IMR-90 (cell line): ENCODE results near the gene TARBP2. TPM values are rescaled to one million over a fixed set of nuclear protein-coding genes. Genes with fewer than 3 reads are reported as not detected.

ENCODE experiments used
- FOS ChIP-seq: fragments of 150-350 bp; IDR thresholded peaks from 2 replicates; pipeline ENCODE4 v1.6.1; 2016; ENCODE audit warnings: low read depth, low read length
- RCOR1 ChIP-seq: IDR thresholded peaks from 2 replicates; pipeline ENCODE4 v1.6.1; 2012; ENCODE audit warnings: mild to moderate bottlenecking, low read length, improper control_type of control experiment; ENCODE audit not compliant: insufficient replicate concordance
- RFX5 ChIP-seq: IDR thresholded peaks from 2 replicates; pipeline ENCODE4 v1.8.0; 2012; ENCODE audit warnings: low read depth, mild to moderate bottlenecking, low read length, moderate library complexity
- USF2 ChIP-seq: fragments of 150-350 bp; IDR thresholded peaks from 2 replicates; pipeline ENCODE4 v1.6.1; 2017; ENCODE audit warnings: mild to moderate bottlenecking, antibody characterized with exemption, low read length, low read depth
- polyA plus RNA-seq, 3 experiments: library from polyadenylated mRNA; depleted of rRNA; stranded (reverse); fragments of >200 nt; gene quantifications; 2 replicates each; pipeline ENCODE4 v1.2.3, GENCODE V29; 2012; ENCODE audit warnings: low replicate concordance in 1 of 3
- total RNA-seq: library from RNA; depleted of rRNA; stranded (reverse); fragments of >200 nt; gene quantifications from 2 replicates; pipeline ENCODE4 v1.2.3, GENCODE V29; 2012

TARBP2 gene
- total and polyA plus RNA-seq, 2 of the 4 experiments (the other 2 are of a cell fraction) = 27.4 to 46.1 TPM

GRCh38 chr12:53500776-53501614, at the start of gene TARBP2 (continued):
- TF ChIP-seq RCOR1 = no peak
- TF ChIP-seq RFX5 = peak; percentile 67; the same call in 1 of the 2 replicates
- TF ChIP-seq FOS = no peak
- peak; percentile 19; the same call in 1 of the 2 replicates for TF ChIP-seq USF2
